Psoas muscle (tissue), 8 donors: ENCODE measurements around the gene NLE1. TPM values are rescaled to one million over a fixed set of nuclear protein-coding genes. Genes with fewer than 3 reads are reported as not detected.
A peak's percentile ranks its signal among the peaks of the same experiment; 100 is the strongest.

Experiments used
- ATAC-seq, 4 donors: fragments of 200-7000 bp; cut with Tn5 transposase; one replicate each; pipeline ENCODE4 v1.9.1; 2020; ENCODE audit warnings: moderate library complexity in 3 of 4, mild to moderate bottlenecking in 2 of 4
- DNase-seq, 2 donors: peaks; one replicate each; pipeline ENCODE4 v3.0.0-alpha.2; 2020
- H3K27ac ChIP-seq: fragments of 200-600 bp; one replicate; pipeline ENCODE4 v1.8.0; 2022
- H3K27me3 ChIP-seq, 3 donors: fragments of 200-600 bp in 1 of 3; one replicate each; pipeline versions ENCODE4 v1.6.1 to v1.8.0; 2013 to 2022; ENCODE audit warnings: low read length in 2 of 3, mild to moderate bottlenecking in 2 of 3, moderate library complexity in 1 of 3; ENCODE audit not compliant: insufficient read depth in 3 of 3
- H3K36me3 ChIP-seq, 2 donors: fragments of 200-600 bp in 1 of 2; one replicate each; pipeline versions ENCODE4 v1.6.1 to v1.8.0; 2013 to 2022; ENCODE audit warnings: low read depth in 1 of 2, mild to moderate bottlenecking in 1 of 2, moderate library complexity in 1 of 2; ENCODE audit not compliant: insufficient read depth in 1 of 2
- H3K4me1 ChIP-seq: fragments of 200-600 bp; one replicate; pipeline ENCODE4 v1.8.0; 2022
- H3K4me3 ChIP-seq: fragments of 200-600 bp; one replicate; pipeline ENCODE4 v1.8.0; 2022; ENCODE audit warnings: mild to moderate bottlenecking
- H3K9me3 ChIP-seq: fragments of 200-600 bp; one replicate; pipeline ENCODE4 v1.8.0; 2022
- CTCF ChIP-seq: fragments of 200-600 bp; IDR thresholded peaks from one replicate; pipeline ENCODE4 v1.8.0; 2022; ENCODE audit warnings: antibody characterized with exemption
- WGBS, 3 donors: extraction: QIAGEN DNeasy Blood & Tissue Kit; methylation state at CpG; one replicate each; pipeline versions ENCODE4 v1.1.6 to v1.1.7; 2013; 5-methylcytosine and 5-hydroxymethylcytosine counted together
- intact Hi-C, 2 donors: fragments of 100-400 bp; cut with DNase I; formaldehyde crosslinking; loops; one replicate each; pipeline versions ENCODE4 v1.11.0 to v1.14.2; 2022
- long read RNA-seq, 2 donors: library from polyadenylated mRNA; unstranded; transcript quantifications; one replicate each; pipeline ENCODE4 v2.0.0, GENCODE V29; 2021
- polyA plus RNA-seq, 3 donors: library from polyadenylated mRNA; stranded (reverse); fragments of 200-250 nt; gene quantifications; one replicate each; pipeline ENCODE4 v1.2.3, GENCODE V29; 2013
- total RNA-seq, 4 donors: library from RNA; stranded (reverse); fragmentation: NEBNext Ultra II Directional in 2 of 4; extraction: Animal tissue kit (Norgen Biotek cat#: 25700) in 2 of 4; gene quantifications; one replicate each; pipeline versions ENCODE4 v1.2.1 to v1.2.4, GENCODE V29; 2021 to 2023
- donor health status: healthy with polysubstance abuse.
- donor health status: DM: no; HTN: no; CAD: no; lungs with moderate emphysema.
- donor health status: Bipolar disorder and iron deficiency.
- donor health status: healthy.
- donor health status: DM: yes; HTN: yes; CAD: no.
- donor health status: DM: no; HTN: no; CAD: no.
- donor health status: DM: no; HTN: no; CAD: no.
- donor health status: DM: yes; HTN: yes; CAD: no.

Gene NLE1
- total RNA-seq (10 to 100 TPM in 2 of 4 donors, 1 to 10 TPM in 2; 9.8 to 11.9 (median 10.2) TPM), polyA plus RNA-seq (10 to 100 TPM in 2 of 3 donors, 1 to 10 TPM in 1; 9.1 to 15.6 (median 10.6) TPM)
- long read RNA-seq, donor 1, transcript NLE1-202 (13 exons, 2,588 nt) = major isoform, 7 of 15 reads
- long read RNA-seq, donor 1, partial matches to known transcripts = 4 of 15 reads
- long read RNA-seq, donor 1, other reads (novel, unspliced or antisense) = 4 of 15 reads
- long read RNA-seq, donor 2, full-length matches to known transcripts = 15 of 24 reads
- long read RNA-seq, donor 2, partial matches to known transcripts = 6 of 24 reads
- long read RNA-seq, donor 2, other reads (novel, unspliced or antisense) = 3 of 24 reads

- intact Hi-C loops = loop anchor here in 1 of 2 donors (10.0 kb wide), 1 partner anchor 393 kb away; the partner anchor contains the start of gene SLFN12L
- peak within 1 kb of the TSS; percentile 85 for H3K4me3 ChIP-seq
- H3K27ac ChIP-seq = peak within 1 kb of the TSS; percentile 67
- peak; percentile 83 to 92 for DNase-seq
- TF ChIP-seq CTCF = peak; percentile 90
- H3K9me3 ChIP-seq = no peaks in the 10 kb centered on the region
- H3K36me3 ChIP-seq = peaks cover 0 to 33% of the 10 kb centered on the region in 2 donors
- H3K4me1 ChIP-seq = peaks cover 22% of the 10 kb centered on the region
- WGBS, 3 donors = 0 to 1% (median 1%) methylated on average over 58 to 65 of the region's 65 CpGs
- peak; percentile 89 to 96 (median 94) for ATAC-seq
- H3K27me3 ChIP-seq = no peaks in the 10 kb centered on the region
Measured at GRCh38 chr17:35141681-35142466, at the start of gene NLE1. Gene NLE1 (minus strand): TSS chr17:35142303. CDS start chr17:35142275, 28 bp downstream.

GRCh38 chr17:35191001-35191695, 49.0 kb upstream of the NLE1 start:
- peaks cover 3 to 29% of the 10 kb centered on the region in 2 donors for H3K36me3 ChIP-seq
- no peak for DNase-seq
- TF ChIP-seq CTCF = no peak
- 42 to 56% (median 52%) methylated on average over 11 of the region's 11 CpGs for WGBS, 3 donors
- H3K27ac ChIP-seq = no peak overlapping the region
- no peaks in the 10 kb centered on the region for H3K4me1 ChIP-seq
- no peak overlapping the region for H3K4me3 ChIP-seq
- ATAC-seq = no peak
- no peaks in the 10 kb centered on the region for H3K9me3 ChIP-seq
- H3K27me3 ChIP-seq = no peaks in the 10 kb centered on the region
- intact Hi-C loops = no loop called here

GRCh38 chr17:35189291-35189690, 47.2 kb upstream of the NLE1 start:
- H3K4me3 ChIP-seq = no peak overlapping the region
- H3K36me3 ChIP-seq = peaks cover 3 to 47% of the 10 kb centered on the region in 2 donors
- H3K4me1 ChIP-seq = no peaks in the 10 kb centered on the region
- no peak for TF ChIP-seq CTCF
- DNase-seq (no peak), ATAC-seq (no peak)
- H3K9me3 ChIP-seq = no peaks in the 10 kb centered on the region
- no peak overlapping the region for H3K27ac ChIP-seq
- H3K27me3 ChIP-seq = no peaks in the 10 kb centered on the region
- intact Hi-C loops = no loop called here
- 71 to 86% (median 85%) methylated on average over 3 of the region's 3 CpGs for WGBS, 3 donors

- Histone ChIP-seq H3K36me3 (peaks cover 3 to 58% of the 10 kb centered on the region in 2 donors), H3K9me3 (no peaks in the 10 kb centered on the region), H3K27me3 (no peaks in the 10 kb centered on the region), H3K27ac (no peak overlapping the region), H3K4me1 (no peaks in the 10 kb centered on the region), H3K4me3 (no peak overlapping the region)
- 57 to 65% (median 58%) methylated on average over 2 of the region's 2 CpGs for WGBS, 3 donors
- ATAC-seq (no peak), DNase-seq (no peak)
- intact Hi-C loops = no loop called here
- no peak for TF ChIP-seq CTCF
Measured at GRCh38 chr17:35188111-35188510, 46.0 kb upstream of the NLE1 start.
